Peyer's patch (tissue), 4 donors: Measurements from ENCODE around the gene GJA3.

Experiments used
- CTCF ChIP-seq, 6 experiments: fragments of 450-650 bp in 4 of 6; fragments of 200-600 bp in 2 of 6; sonication (generic) in 1 of 6; IDR thresholded peaks; one replicate each; pipeline ENCODE4 v1.5.1; 2017 to 2019; ENCODE audit warnings: antibody characterized with exemption in 6 of 6, mild to moderate bottlenecking in 3 of 6, moderate library complexity in 1 of 6
- POLR2A ChIP-seq, 2 donors: fragments of 450-650 bp; IDR thresholded peaks; one replicate each; pipeline ENCODE4 v1.5.1; 2017; ENCODE audit warnings: antibody characterized with exemption in 2 of 2, mild to moderate bottlenecking in 2 of 2, moderate library complexity in 2 of 2

DNA sequence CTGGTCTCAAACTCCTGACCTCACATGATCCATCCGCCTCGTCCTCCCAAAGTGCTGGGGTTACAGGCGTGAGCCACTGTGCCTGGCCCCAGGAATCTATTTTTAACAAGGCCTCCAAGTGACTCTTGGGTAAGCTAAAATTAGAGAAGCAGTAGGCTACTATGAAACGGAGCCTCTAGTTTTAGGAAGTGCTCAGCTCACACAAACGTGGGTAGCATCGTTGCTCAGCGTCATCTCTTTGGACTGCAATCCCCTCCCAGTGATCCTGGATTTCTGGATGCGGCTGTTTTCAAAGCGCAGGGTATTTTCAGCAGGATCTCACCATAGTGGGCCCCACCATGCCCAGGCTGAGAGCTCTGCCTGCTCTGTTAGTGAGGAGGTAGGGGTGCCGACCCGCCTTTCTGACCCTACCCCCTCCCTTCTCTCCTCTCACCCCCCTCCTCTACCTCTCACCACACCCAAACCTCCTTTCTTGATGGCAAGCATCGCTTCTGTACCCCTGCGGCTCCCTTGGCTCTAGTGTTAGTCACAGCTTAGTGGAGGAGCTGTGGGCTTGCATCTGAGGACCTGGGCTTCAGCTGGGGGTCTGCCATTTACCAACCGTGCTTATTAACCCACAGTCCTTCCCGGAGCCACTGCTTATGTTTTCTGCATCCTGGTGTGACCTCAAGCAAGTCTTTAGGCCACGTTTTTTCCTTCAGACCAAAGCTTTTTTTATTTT is 34.2 kb downstream of the GJA3 start:
- TF ChIP-seq CTCF (IDR thresholded peaks at IDR 0.05) (no peak), POLR2A (IDR thresholded peaks at IDR 0.05) (no peak)
